Smooth muscle cell (in vitro differentiated cells): Measurements from ENCODE around the gene HLA-DQA1. TPM values are rescaled to one million over a fixed set of nuclear protein-coding genes. Genes with fewer than 3 reads are reported as not detected.
"Not testable (repeated sequence)": the region's sequence is repeated elsewhere in the genome, so short reads cannot be mapped to it uniquely, and the experiment has no call there.

Experiments
- DNase-seq: peaks from one replicate; lab custom pipeline; 2025; ENCODE audit not compliant: unreplicated experiment; lab: John Stamatoyannopoulos, UW
- H2AFZ ChIP-seq: fragments of 200-600 bp; sonication (generic); 2 replicates; pipeline ENCODE4 v1.6.0; 2016; ENCODE audit warnings: antibody characterized with exemption, low read depth, mild to moderate bottlenecking
- H3F3A ChIP-seq: fragments of 200-600 bp; sonication (generic); 2 replicates; pipeline ENCODE4 v1.6.0; 2017; ENCODE audit warnings: antibody characterized with exemption, low read depth
- H3K27ac ChIP-seq: fragments of 200-600 bp; sonication (generic); 2 replicates; pipeline ENCODE4 v1.5.1; 2016; ENCODE audit warnings: low read depth, mild to moderate bottlenecking
- H3K27me3 ChIP-seq: fragments of 200-600 bp; sonication (generic); 2 replicates; pipeline ENCODE4 v1.6.1; 2016; ENCODE audit warnings: low read depth, mild to moderate bottlenecking
- H3K36me3 ChIP-seq: fragments of 200-600 bp; sonication (generic); 2 replicates; pipeline ENCODE4 v1.5.1; 2016; ENCODE audit warnings: low read depth
- H3K4me1 ChIP-seq: fragments of 200-600 bp; sonication (generic); 2 replicates; pipeline ENCODE4 v1.5.1; 2016; ENCODE audit warnings: low read depth
- H3K4me2 ChIP-seq: fragments of 200-600 bp; sonication (generic); 2 replicates; pipeline ENCODE4 v1.6.0; 2016; ENCODE audit warnings: mild to moderate bottlenecking
- H3K4me3 ChIP-seq: fragments of 200-600 bp; sonication (generic); 2 replicates; pipeline ENCODE4 v1.5.1; 2016; ENCODE audit warnings: mild to moderate bottlenecking
- H3K79me2 ChIP-seq: fragments of 200-600 bp; sonication (generic); 2 replicates; pipeline ENCODE4 v1.6.0; 2016; ENCODE audit warnings: low read depth, mild to moderate bottlenecking
- H3K9ac ChIP-seq: fragments of 200-600 bp; sonication (generic); 2 replicates; pipeline ENCODE4 v1.6.0; 2016; ENCODE audit warnings: low read depth
- H3K9me3 ChIP-seq: fragments of 200-600 bp; sonication (generic); replicated peaks from 2 replicates; pipeline ENCODE4 v1.5.1; 2016; ENCODE audit warnings: low read depth
- H4K20me1 ChIP-seq: fragments of 200-600 bp; sonication (generic); 2 replicates; pipeline ENCODE4 v1.6.0; 2016; ENCODE audit warnings: low read depth
- CTCF ChIP-seq: fragments of 200-600 bp; sonication (generic); IDR thresholded peaks from 2 replicates; pipeline ENCODE4 v1.5.1; 2017; ENCODE audit warnings: borderline replicate concordance, mild to moderate bottlenecking, antibody characterized with exemption; ENCODE audit not compliant: insufficient read depth, poor library complexity, severe bottlenecking
- WGBS: methylation state at CpG from one replicate; pipeline ENCODE4 v1.1.7; 2016; ENCODE audit warnings: low lambda C conversion rate; 5-methylcytosine and 5-hydroxymethylcytosine counted together
- polyA plus RNA-seq: library from polyadenylated mRNA; unstranded; fragments of >200 nt; fragmentation: Nextera tagmentation; extraction: Ambion mirVana; gene quantifications from 2 replicates; pipeline ENCODE4 v1.2.1, GENCODE V29; 2016
- total RNA-seq: library from RNA; depleted of rRNA; stranded (reverse); fragments of >200 nt; gene quantifications from 2 replicates; pipeline ENCODE4 v1.2.3, GENCODE V29; 2014

HLA-DQA1 gene
- total RNA-seq (1.0 TPM in 1 of 2 replicates, not detected in the other), polyA plus RNA-seq (not detected in 2 replicates)

DNA sequence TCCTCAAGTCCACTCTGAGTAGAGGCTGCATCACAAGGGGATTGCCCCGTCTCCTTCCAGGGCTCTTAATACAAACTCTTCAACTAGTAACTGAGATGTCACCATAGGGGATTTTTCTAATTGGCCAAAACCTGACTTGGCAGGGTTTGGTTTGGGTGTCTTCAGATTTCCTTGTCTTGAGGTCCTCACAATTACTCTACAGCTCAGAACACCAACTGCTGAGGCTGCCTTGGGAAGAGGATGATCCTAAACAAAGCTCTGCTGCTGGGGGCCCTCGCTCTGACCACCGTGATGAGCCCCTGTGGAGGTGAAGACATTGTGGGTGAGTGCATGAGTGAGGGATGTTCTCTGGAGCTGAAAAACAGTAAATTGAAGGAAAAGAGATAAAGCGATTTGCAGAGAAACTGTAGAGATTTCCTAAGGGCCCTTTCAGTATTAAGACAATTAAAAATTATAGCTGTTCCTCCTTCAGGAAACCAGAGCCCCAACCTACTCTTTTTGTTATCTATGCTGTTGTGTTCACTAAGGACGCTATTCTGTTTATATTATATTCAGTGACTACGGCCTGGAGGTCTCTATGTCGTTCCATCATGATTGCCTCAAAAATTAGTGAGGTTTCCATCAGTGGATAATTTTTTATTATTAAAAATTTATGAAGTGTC, at the start of gene HLA-DQA1:
Gene HLA-DQA1 (plus strand): TSS at position 188 of the 662 bp plus-strand sequence. CDS start 53 bp downstream, at position 241.
- no peaks in the 10 kb centered on the region for H3F3A ChIP-seq
- H3K4me1 ChIP-seq = peaks cover 5% of the 10 kb centered on the region
- TF ChIP-seq CTCF = no peak
- H2AFZ ChIP-seq = no peak within 1 kb of the TSS
- peak within 1 kb of the TSS; percentile 10 for H3K4me2 ChIP-seq
- no peaks in the 10 kb centered on the region for H4K20me1 ChIP-seq
- no peaks in the 10 kb centered on the region for H3K27me3 ChIP-seq
- DNase-seq = no peak
- no peaks in the 10 kb centered on the region for H3K36me3 ChIP-seq
- peak within 1 kb of the TSS; percentile 88 for H3K27ac ChIP-seq
- H3K4me3 ChIP-seq = no peak within 1 kb of the TSS
- no peaks in the 10 kb centered on the region for H3K9me3 ChIP-seq
- peak within 1 kb of the TSS; percentile 11 for H3K9ac ChIP-seq
- no peaks in the 10 kb centered on the region for H3K79me2 ChIP-seq
- WGBS = 89% methylated on average over 7 of the region's 7 CpGs

DNA sequence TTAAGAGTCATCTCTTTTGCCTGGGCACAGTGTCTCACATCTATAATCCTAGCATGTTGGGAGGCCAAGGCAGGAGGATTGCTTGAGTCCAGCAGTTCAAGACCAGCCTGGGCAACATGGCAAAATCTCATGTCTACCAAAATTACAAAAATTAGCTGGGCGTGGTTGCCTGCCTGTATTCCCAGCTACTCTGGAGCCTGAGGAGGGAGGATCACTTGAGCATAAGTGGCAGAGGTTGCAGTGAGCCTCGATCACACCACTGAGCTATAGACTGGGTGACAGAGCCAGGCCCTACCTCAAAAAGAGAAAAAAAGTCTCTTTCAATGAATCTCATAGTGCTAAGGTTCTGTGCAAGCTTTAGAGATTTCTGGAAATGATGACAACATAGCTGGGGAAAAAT, 49.0 kb upstream of the HLA-DQA1 start:
- H3K36me3 ChIP-seq = no peaks in the 10 kb centered on the region
- H3K27me3 ChIP-seq = no peaks in the 10 kb centered on the region
- H3K4me1 ChIP-seq = no peaks in the 10 kb centered on the region
- no peak for DNase-seq
- H3K9me3 ChIP-seq = no peaks in the 10 kb centered on the region
- H2AFZ ChIP-seq = no peak overlapping the region
- WGBS = 88% methylated on average over 2 of the region's 2 CpGs
- no peak overlapping the region for H3K9ac ChIP-seq
- H4K20me1 ChIP-seq = no peaks in the 10 kb centered on the region
- no peak for TF ChIP-seq CTCF
- no peak overlapping the region for H3K4me3 ChIP-seq
- no peak overlapping the region for H3K27ac ChIP-seq
- H3K4me2 ChIP-seq = no peak overlapping the region
- no peaks in the 10 kb centered on the region for H3K79me2 ChIP-seq
- no peaks in the 10 kb centered on the region for H3F3A ChIP-seq

- Histone ChIP-seq H3K27me3 (no peaks in the 10 kb centered on the region), H3K4me1 (no peaks in the 10 kb centered on the region), H3K9ac (no peak within 1 kb of the TSS), H4K20me1 (no peaks in the 10 kb centered on the region), H3K9me3 (no peaks in the 10 kb centered on the region), H3K79me2 (no peaks in the 10 kb centered on the region), H2AFZ (peak within 1 kb of the TSS; percentile 7), H3F3A (no peaks in the 10 kb centered on the region), H3K27ac (no peak within 1 kb of the TSS), H3K4me3 (no peak within 1 kb of the TSS), H3K4me2 (no peak within 1 kb of the TSS), H3K36me3 (no peaks in the 10 kb centered on the region)
- TF ChIP-seq CTCF = no peak
- WGBS = 82% methylated on average over 9 of the region's 9 CpGs
- no peak for DNase-seq
Measured at GRCh38 chr6:32589596-32590449, 47.4 kb upstream of the HLA-DQA1 start, which contains the start of gene HLA-DRB1. TSS of gene HLA-DRB1 (minus strand) at chr6:32589848. CDS start at chr6:32589742, 106 bp downstream.

GRCh38 chr6:32590713-32591112, 46.5 kb upstream of the HLA-DQA1 start:
- H3K9me3 ChIP-seq, H3K79me2 ChIP-seq, H2AFZ ChIP-seq, H3K9ac ChIP-seq, DNase-seq, H3K36me3 ChIP-seq, H3K27ac ChIP-seq, H3K4me3 ChIP-seq, H3K27me3 ChIP-seq, H4K20me1 ChIP-seq, H3K4me2 ChIP-seq, H3F3A ChIP-seq, H3K4me1 ChIP-seq: not testable (repeated sequence)
- 95% methylated on average over 10 of the region's 10 CpGs for WGBS
